ENCODE results near the gene RPRD1B. TPM values are rescaled to one million over a fixed set of nuclear protein-coding genes. Genes with fewer than 3 reads are reported as not detected.
"Not testable (repeated sequence)": the region's sequence is repeated elsewhere in the genome, so short reads cannot be mapped to it uniquely, and the experiment has no call there.

Gene RPRD1B
- total and polyA plus RNA-seq, 2 donors (not counting 3 experiments of a cell fraction or from before 2014, with no cell fraction given), result 13.0 to 29.3 TPM

- CTCF ChIA-PET, result interaction anchor here (2.8 kb wide), 1 partner anchor 33 kb away, joined by 8 read pairs; no protein-coding TSS in a partner anchor
- H3K9me3 ChIP-seq (replicated peaks; ENCODE audit: control insufficient read depth, insufficient read depth, low read length), result no peaks in the 10 kb centered on the region
Measured at GRCh38 chr20:38106461-38106860, 72.9 kb downstream of the RPRD1B start.

GRCh38 chr20:38107386-38107785, 73.8 kb downstream of the RPRD1B start:
- H3K9me3 ChIP-seq (replicated peaks; ENCODE audit: control insufficient read depth, insufficient read depth, low read length); H3K79me2 ChIP-seq (ENCODE audit: control insufficient read depth, insufficient read depth, low read length); dilution Hi-C loops (cut with MboI; ENCODE audit: extremely low pct_ligation_motif_present, low sequenced_read_pairs); BruUV-seq (replicated peaks); DNase-seq (ENCODE audit: low read depth, low spot score); H2AFZ ChIP-seq (ENCODE audit: low read depth, low read length); H3K4me3 ChIP-seq (replicated peaks in 1 of 3; ENCODE audit: insufficient read depth in 1 of 3, low read depth in 1 of 3, low read length in 3 of 3); H3K27me3 ChIP-seq (ENCODE audit: control insufficient read depth in 2 of 2, insufficient read depth in 2 of 2, low read length in 2 of 2); H3K9ac ChIP-seq (replicated peaks; ENCODE audit: extremely low read depth, insufficient read depth, low read length); FAIRE-seq; H4K20me1 ChIP-seq (replicated peaks; ENCODE audit: control insufficient read depth, extremely low read depth, insufficient read depth, low read length); intact Hi-C loops (cut with micrococcal nuclease); POLR2A ChIA-PET; H3K9me1 ChIP-seq (replicated peaks; ENCODE audit: control insufficient read depth, extremely low read depth, insufficient read depth, low read length); H3K27ac ChIP-seq (ENCODE audit: insufficient read depth, low read depth, low read length); H3K36me3 ChIP-seq (ENCODE audit: control insufficient read depth in 2 of 2, extremely low read depth in 1 of 2, insufficient read depth in 2 of 2, low read length in 2 of 2); H3K4me2 ChIP-seq (ENCODE audit: insufficient read depth, low read length): not testable (repeated sequence)
- CTCF ChIA-PET, result interaction anchor here (2.8 kb wide), 1 partner anchor 34 kb away, joined by 8 read pairs; no protein-coding TSS in a partner anchor
- H3K4me1 ChIP-seq (ENCODE audit: control insufficient read depth, extremely low read depth, insufficient read depth, low read length), result peaks cover 31% of the 10 kb centered on the region

More at GRCh38 chr20:38106461-38106860, 72.9 kb downstream of the RPRD1B start:
- no peak overlapping the region for H3K4me3 ChIP-seq (replicated peaks in 1 of 3; ENCODE audit: insufficient read depth in 1 of 3, low read depth in 1 of 3, low read length in 3 of 3)
- H3K27ac ChIP-seq (ENCODE audit: insufficient read depth, low read depth, low read length), result no peak overlapping the region
- no peaks in the 10 kb centered on the region for H3K27me3 ChIP-seq (ENCODE audit: control insufficient read depth in 2 of 2, insufficient read depth in 2 of 2, low read length in 2 of 2)
- no peak overlapping the region for H2AFZ ChIP-seq (ENCODE audit: low read depth, low read length)
- H3K4me1 ChIP-seq (ENCODE audit: control insufficient read depth, extremely low read depth, insufficient read depth, low read length), result peaks cover 28% of the 10 kb centered on the region
- no peak for FAIRE-seq
- POLR2A ChIA-PET, result no interaction called here
- DNase-seq (ENCODE audit: low read depth, low spot score), result no peak
- H3K9ac ChIP-seq (replicated peaks; ENCODE audit: extremely low read depth, insufficient read depth, low read length), result no peak overlapping the region
- H4K20me1 ChIP-seq (replicated peaks; ENCODE audit: control insufficient read depth, extremely low read depth, insufficient read depth, low read length), result no peaks in the 10 kb centered on the region
- dilution Hi-C loops (cut with MboI; ENCODE audit: extremely low pct_ligation_motif_present, low sequenced_read_pairs), result no loop called here
- H3K4me2 ChIP-seq (ENCODE audit: insufficient read depth, low read length), result no peak overlapping the region
- intact Hi-C loops (cut with micrococcal nuclease), result no loop called here
- H3K36me3 ChIP-seq (ENCODE audit: control insufficient read depth in 2 of 2, extremely low read depth in 1 of 2, insufficient read depth in 2 of 2, low read length in 2 of 2), result no peaks in the 10 kb centered on the region
- H3K79me2 ChIP-seq (ENCODE audit: control insufficient read depth, insufficient read depth, low read length), result no peaks in the 10 kb centered on the region
- BruUV-seq (replicated peaks), result no TSS peak
- H3K9me1 ChIP-seq (replicated peaks; ENCODE audit: control insufficient read depth, extremely low read depth, insufficient read depth, low read length), result no peaks in the 10 kb centered on the region
- no peak for TF ChIP-seq EZH2 (IDR thresholded peaks at IDR 0.05; ENCODE audit: borderline replicate concordance, low read depth, low read length, severe bottlenecking)
- no peak for TF ChIP-seq POLR2AphosphoS5 (IDR thresholded peaks at IDR 0.05; ENCODE audit: insufficient read depth, low read depth, low read length)
- TF ChIP-seq JUN (IDR thresholded peaks at IDR 0.05; ENCODE audit: borderline replicate concordance, insufficient read depth, insufficient read length, low read depth), result no peak
- TF ChIP-seq POLR2A (IDR thresholded peaks at IDR 0.05; ENCODE audit: low read depth, low read length), result no peak
- TF ChIP-seq MAX (IDR thresholded peaks at IDR 0.05; ENCODE audit: insufficient read depth, insufficient read length), result no peak
- TF ChIP-seq CTCF (IDR thresholded peaks at IDR 0.05; ENCODE audit: extremely low read depth in 1 of 2, insufficient read depth in 1 of 2, low read depth in 1 of 2, low read length in 2 of 2), result no peak
- no peak for TF ChIP-seq FOS (IDR thresholded peaks at IDR 0.05; ENCODE audit: borderline replicate concordance, insufficient read depth, low read length)
- no peak for TF ChIP-seq MYC (IDR thresholded peaks at IDR 0.05; ENCODE audit: low read depth, low read length)
- TF ChIP-seq GATA2 (IDR thresholded peaks at IDR 0.05; ENCODE audit: insufficient read depth, insufficient read length, low read depth, low read length), result no peak

- H3K27me3 ChIP-seq (ENCODE audit: control insufficient read depth in 2 of 2, insufficient read depth in 2 of 2, low read length in 2 of 2); H3K9me3 ChIP-seq (replicated peaks; ENCODE audit: control insufficient read depth, insufficient read depth, low read length); H3K27ac ChIP-seq (ENCODE audit: insufficient read depth, low read depth, low read length); intact Hi-C loops (cut with micrococcal nuclease); H3K4me2 ChIP-seq (ENCODE audit: insufficient read depth, low read length); H3K9ac ChIP-seq (replicated peaks; ENCODE audit: extremely low read depth, insufficient read depth, low read length); H3K9me1 ChIP-seq (replicated peaks; ENCODE audit: control insufficient read depth, extremely low read depth, insufficient read depth, low read length); H3K79me2 ChIP-seq (ENCODE audit: control insufficient read depth, insufficient read depth, low read length); FAIRE-seq; POLR2A ChIA-PET; BruUV-seq (replicated peaks); H3K4me3 ChIP-seq (replicated peaks in 1 of 3; ENCODE audit: insufficient read depth in 1 of 3, low read depth in 1 of 3, low read length in 3 of 3); DNase-seq (ENCODE audit: low read depth, low spot score); CTCF ChIA-PET; H2AFZ ChIP-seq (ENCODE audit: low read depth, low read length); H4K20me1 ChIP-seq (replicated peaks; ENCODE audit: control insufficient read depth, extremely low read depth, insufficient read depth, low read length); H3K36me3 ChIP-seq (ENCODE audit: control insufficient read depth in 2 of 2, extremely low read depth in 1 of 2, insufficient read depth in 2 of 2, low read length in 2 of 2); dilution Hi-C loops (cut with MboI; ENCODE audit: extremely low pct_ligation_motif_present, low sequenced_read_pairs): not testable (repeated sequence)
- peaks cover 31% of the 10 kb centered on the region for H3K4me1 ChIP-seq (ENCODE audit: control insufficient read depth, extremely low read depth, insufficient read depth, low read length)
Measured at GRCh38 chr20:38107916-38108315, 74.4 kb downstream of the RPRD1B start.
